CD4-positive, alpha-beta memory T cell (primary cell): Measurements from ENCODE around the gene ZNF74. TPM values are rescaled to one million over a fixed set of nuclear protein-coding genes. Genes with fewer than 3 reads are reported as not detected.
A peak's percentile ranks its signal among the peaks of the same experiment; 100 is the strongest.

Experiments
- CTCF ChIA-PET: fragments of 350-600 bp; sonication (Branson Sonifier 250); formaldehyde crosslinking; loops from one replicate; lab custom pipeline; 2021; ENCODE audit warnings: inconsistent platforms; ENCODE audit not compliant: partially characterized antibody; lab: Charles Lee
- POLR2A ChIA-PET: fragments of 350-600 bp; sonication (Branson Sonifier 250); formaldehyde crosslinking; loops from one replicate; lab custom pipeline; 2021; ENCODE audit not compliant: partially characterized antibody; lab: Charles Lee
- DNase-seq, 5 donors: peaks; one replicate each; pipeline versions ENCODE4 v3.0.0 to v3.0.0-alpha.2; 2020 to 2022; ENCODE audit warnings: mixed read lengths in 1 of 5
- H3K27ac ChIP-seq: one replicate; pipeline ENCODE4 v1.7.0; 2013; ENCODE audit warnings: low read depth, low read length
- H3K27me3 ChIP-seq: 2 replicates; pipeline ENCODE4 v1.7.0; 2013; ENCODE audit warnings: mild to moderate bottlenecking, low read length, moderate library complexity; ENCODE audit not compliant: insufficient read depth
- H3K36me3 ChIP-seq: 2 replicates; pipeline ENCODE4 v1.7.0; 2013; ENCODE audit warnings: mild to moderate bottlenecking, low read length, moderate library complexity; ENCODE audit not compliant: insufficient read depth
- H3K4me1 ChIP-seq: 2 replicates; pipeline ENCODE4 v1.7.0; 2013; ENCODE audit warnings: mild to moderate bottlenecking, low read length, moderate library complexity; ENCODE audit not compliant: insufficient read depth
- H3K4me3 ChIP-seq, 2 donors: one replicate each; pipeline ENCODE4 v1.7.0; 2013; ENCODE audit warnings: low read length in 2 of 2, mild to moderate bottlenecking in 1 of 2
- H3K9me3 ChIP-seq, 2 donors: one replicate each; pipeline ENCODE4 v1.7.0; 2013; ENCODE audit warnings: low read length in 2 of 2, control low read depth in 1 of 2; ENCODE audit not compliant: control insufficient read depth in 1 of 2
- H3K27ac Mint-ChIP-seq, 7 donors: one replicate each; pipeline ENCODE4 v1.8.0; 2020 to 2021; ENCODE audit warnings: mixed read lengths in 7 of 7, mild to moderate bottlenecking in 6 of 7, inconsistent platforms in 3 of 7, moderate library complexity in 3 of 7
- H3K27me3 Mint-ChIP-seq, 2 donors: one replicate each; pipeline ENCODE4 v1.8.0; 2020 to 2021; ENCODE audit warnings: mixed read lengths in 2 of 2
- H3K36me3 Mint-ChIP-seq, 2 donors: one replicate each; pipeline ENCODE4 v1.8.0; 2020 to 2021; ENCODE audit warnings: mixed read lengths in 2 of 2, inconsistent platforms in 1 of 2, mild to moderate bottlenecking in 1 of 2
- H3K4me1 Mint-ChIP-seq, 4 donors: one replicate each; pipeline ENCODE4 v1.8.0; 2020 to 2021; ENCODE audit warnings: mixed read lengths in 4 of 4, mild to moderate bottlenecking in 1 of 4
- H3K4me3 Mint-ChIP-seq, 8 donors: one replicate each; pipeline ENCODE4 v1.8.0; 2020 to 2021; ENCODE audit warnings: mixed read lengths in 8 of 8, mild to moderate bottlenecking in 7 of 8, moderate library complexity in 6 of 8, inconsistent platforms in 3 of 8
- H3K9me3 Mint-ChIP-seq, 8 donors: one replicate each; pipeline ENCODE4 v1.8.0; 2020 to 2021; ENCODE audit warnings: mixed read lengths in 8 of 8, mild to moderate bottlenecking in 5 of 8, inconsistent platforms in 3 of 8, moderate library complexity in 1 of 8
- intact Hi-C: fragments of 100-400 bp; cut with micrococcal nuclease; formaldehyde crosslinking; loops from one replicate; pipeline ENCODE4 v1.15.1; 2023
- polyA plus RNA-seq, 2 donors: library from polyadenylated mRNA; unstranded; fragments of 300-500 nt; fragmentation: Illumina TruSeq; gene quantifications; one replicate each; pipeline ENCODE4 v1.2.3, GENCODE V29; 2021
- total RNA-seq, 2 experiments: library from RNA; stranded (reverse); gene quantifications; one replicate each; pipeline ENCODE4 v1.2.3, GENCODE V29; 2021

ZNF74 gene
- total and polyA plus RNA-seq, 4 experiments from 2014 or later = 3.0 to 17.4 (median 13.3) TPM

GRCh38 chr22:20400606-20401375 lies 6.8 kb downstream of the ZNF74 start:
- Histone ChIP-seq H3K27me3 (no peaks in the 10 kb centered on the region), H3K27ac (no peak overlapping the region), H3K4me3 (no peak overlapping the region), H3K36me3 (no peaks in the 10 kb centered on the region), H3K9me3 (no peaks in the 10 kb centered on the region), H3K4me1 (peaks cover 8% of the 10 kb centered on the region)
- POLR2A ChIA-PET = no interaction called here
- CTCF ChIA-PET = no interaction called here
- DNase-seq = no peak
- Mint-ChIP-seq H3K9me3 (no peaks in the 10 kb centered on the region), H3K4me3 (no peak overlapping the region), H3K36me3 (peaks cover 18% of the 10 kb centered on the region in 2 donors), H3K27ac (no peak overlapping the region), H3K4me1 (peaks cover 11 to 28% (median 26%) of the 10 kb centered on the region in 4 donors), H3K27me3 (no peaks in the 10 kb centered on the region)
- intact Hi-C loops = no loop called here

GRCh38 chr22:20401376-20402014 lies 7.5 kb downstream of the ZNF74 start:
- no peak overlapping the region for H3K4me3 Mint-ChIP-seq
- H3K4me3 ChIP-seq = no peak overlapping the region
- ChIA-PET POLR2A (no interaction called here), CTCF (interaction anchor here (1.3 kb wide), 1 partner anchor 17 kb away, joined by 3 read pairs; no protein-coding TSS in a partner anchor)
- no peak for DNase-seq
- no peaks in the 10 kb centered on the region for H3K27me3 ChIP-seq
- intact Hi-C loops = no loop called here
- no peaks in the 10 kb centered on the region for H3K9me3 Mint-ChIP-seq
- H3K27ac Mint-ChIP-seq = no peak overlapping the region
- peaks cover 4% of the 10 kb centered on the region for H3K36me3 ChIP-seq
- peaks cover 10 to 21% (median 19%) of the 10 kb centered on the region in 4 donors for H3K4me1 Mint-ChIP-seq
- peaks cover 18 to 22% of the 10 kb centered on the region in 2 donors for H3K36me3 Mint-ChIP-seq
- peaks cover 5% of the 10 kb centered on the region for H3K4me1 ChIP-seq
- no peaks in the 10 kb centered on the region for H3K27me3 Mint-ChIP-seq
- no peaks in the 10 kb centered on the region for H3K9me3 ChIP-seq
- no peak overlapping the region for H3K27ac ChIP-seq

- Histone ChIP-seq H3K36me3 (peaks cover 10% of the 10 kb centered on the region), H3K27me3 (no peaks in the 10 kb centered on the region), H3K4me1 (peaks cover 5% of the 10 kb centered on the region), H3K27ac (no peak overlapping the region), H3K9me3 (no peaks in the 10 kb centered on the region), H3K4me3 (no peak overlapping the region)
- peak overlapping the region in 5 of 7 donors; percentile 28 to 77 (median 57) for H3K27ac Mint-ChIP-seq
- no peaks in the 10 kb centered on the region for H3K9me3 Mint-ChIP-seq
- DNase-seq = no peak
- intact Hi-C loops = no loop called here
- H3K36me3 Mint-ChIP-seq = peaks cover 25 to 30% of the 10 kb centered on the region in 2 donors
- CTCF ChIA-PET = interaction anchor here (1.3 to 1.5 kb wide), 3 partner anchors 15 to 246 kb away, joined by 3 read pairs; no protein-coding TSS in a partner anchor
- POLR2A ChIA-PET = interaction anchor here (0.9 kb wide), 1 partner anchor 8 kb away, joined by 3 read pairs; no protein-coding TSS in a partner anchor
- H3K4me1 Mint-ChIP-seq = peaks cover 7 to 14% (median 12%) of the 10 kb centered on the region in 4 donors
- no peaks in the 10 kb centered on the region for H3K27me3 Mint-ChIP-seq
- no peak overlapping the region for H3K4me3 Mint-ChIP-seq
Observed at GRCh38 chr22:20402960-20403778, 9.2 kb downstream of the ZNF74 start.

GRCh38 chr22:20403779-20404140 lies 9.8 kb downstream of the ZNF74 start:
- POLR2A ChIA-PET = interaction anchor here (0.6 to 0.9 kb wide), 2 partner anchors 9 to 142 kb away, joined by 3 to 4 read pairs; no protein-coding TSS in a partner anchor
- Histone ChIP-seq H3K4me3 (no peak overlapping the region), H3K4me1 (peaks cover 5% of the 10 kb centered on the region), H3K27ac (no peak overlapping the region), H3K36me3 (peaks cover 10% of the 10 kb centered on the region), H3K9me3 (no peaks in the 10 kb centered on the region), H3K27me3 (no peaks in the 10 kb centered on the region)
- CTCF ChIA-PET = interaction anchor here (0.7 to 1.5 kb wide), 3 partner anchors 59 to 246 kb away, joined by 3 read pairs; no protein-coding TSS in a partner anchor
- Mint-ChIP-seq H3K4me3 (no peak overlapping the region), H3K27me3 (no peaks in the 10 kb centered on the region), H3K4me1 (peaks cover 7 to 14% (median 11%) of the 10 kb centered on the region in 4 donors), H3K27ac (peak overlapping the region in 1 of 7 donors; percentile 10), H3K9me3 (no peaks in the 10 kb centered on the region), H3K36me3 (peaks cover 25 to 36% of the 10 kb centered on the region in 2 donors)
- no peak for DNase-seq
- intact Hi-C loops = no loop called here

GRCh38 chr22:20404881-20405280 lies 10.9 kb downstream of the ZNF74 start:
- no peak overlapping the region for H3K27ac ChIP-seq
- no peaks in the 10 kb centered on the region for H3K9me3 ChIP-seq
- H3K27me3 ChIP-seq = no peaks in the 10 kb centered on the region
- no peaks in the 10 kb centered on the region for H3K9me3 Mint-ChIP-seq
- ChIA-PET CTCF (interaction anchor here (1.3 kb wide), 1 partner anchor 247 kb away, joined by 3 read pairs; no protein-coding TSS in a partner anchor), POLR2A (no interaction called here)
- peaks cover 10% of the 10 kb centered on the region for H3K36me3 ChIP-seq
- no peak overlapping the region for H3K4me3 ChIP-seq
- DNase-seq = no peak
- no peaks in the 10 kb centered on the region for H3K27me3 Mint-ChIP-seq
- no peak overlapping the region for H3K4me3 Mint-ChIP-seq
- H3K4me1 ChIP-seq = peaks cover 5% of the 10 kb centered on the region
- peaks cover 25 to 37% of the 10 kb centered on the region in 2 donors for H3K36me3 Mint-ChIP-seq
- H3K4me1 Mint-ChIP-seq = peaks cover 5 to 11% (median 9%) of the 10 kb centered on the region in 4 donors
- intact Hi-C loops = no loop called here
- H3K27ac Mint-ChIP-seq = no peak overlapping the region

- Mint-ChIP-seq H3K27ac (no peak overlapping the region), H3K9me3 (no peaks in the 10 kb centered on the region), H3K36me3 (peaks cover 24 to 37% of the 10 kb centered on the region in 2 donors), H3K4me1 (peaks cover 5 to 11% (median 9%) of the 10 kb centered on the region in 4 donors), H3K4me3 (no peak overlapping the region), H3K27me3 (no peaks in the 10 kb centered on the region)
- peaks cover 10% of the 10 kb centered on the region for H3K36me3 ChIP-seq
- H3K27me3 ChIP-seq = no peaks in the 10 kb centered on the region
- no peak overlapping the region for H3K27ac ChIP-seq
- POLR2A ChIA-PET = no interaction called here
- intact Hi-C loops = no loop called here
- no peak for DNase-seq
- H3K4me1 ChIP-seq = peaks cover 5% of the 10 kb centered on the region
- no peaks in the 10 kb centered on the region for H3K9me3 ChIP-seq
- CTCF ChIA-PET = no interaction called here
- no peak overlapping the region for H3K4me3 ChIP-seq
Observed at GRCh38 chr22:20405291-20405930, 11.5 kb downstream of the ZNF74 start.
